GM23338 (cell line): ENCODE results near the gene TRAPPC10. TPM values are rescaled to one million over a fixed set of nuclear protein-coding genes. Genes with fewer than 3 reads are reported as not detected.

Experiments used
- ATAC-seq: fragments of 200-7000 bp; cut with Tn5 transposase; 3 replicates; pipeline ENCODE4 v1.9.1; 2020
- DNase-seq: peaks from one replicate; pipeline ENCODE4 v3.0.0-alpha.2; 2015; ENCODE audit warnings: low spot score
- H2AFZ ChIP-seq: fragments of 200-600 bp; sonication (generic); 2 replicates; pipeline ENCODE4 v1.8.0; 2016; ENCODE audit warnings: antibody characterized with exemption, mild to moderate bottlenecking, moderate library complexity
- H3F3A ChIP-seq: fragments of 200-600 bp; sonication (generic); replicated peaks from 2 replicates; pipeline ENCODE4 v1.8.0; 2017; ENCODE audit warnings: antibody characterized with exemption, mixed run types, low read depth
- H3K27ac ChIP-seq: fragments of 200-600 bp; sonication (generic); 2 replicates; pipeline ENCODE4 v1.6.1; 2016; ENCODE audit warnings: low read depth
- H3K27me3 ChIP-seq: fragments of 200-600 bp; sonication (generic); 2 replicates; pipeline ENCODE4 v1.8.0; 2016; ENCODE audit warnings: mild to moderate bottlenecking, mixed run types, moderate library complexity; ENCODE audit not compliant: insufficient read depth
- H3K36me3 ChIP-seq: fragments of 200-600 bp; sonication (generic); 2 replicates; pipeline ENCODE4 v1.8.0; 2016; ENCODE audit warnings: mild to moderate bottlenecking; ENCODE audit not compliant: insufficient read depth
- H3K4me1 ChIP-seq: fragments of 200-600 bp; sonication (generic); 2 replicates; pipeline ENCODE4 v1.8.0; 2016; ENCODE audit warnings: mild to moderate bottlenecking, moderate library complexity; ENCODE audit not compliant: insufficient read depth
- H3K4me2 ChIP-seq: fragments of 200-600 bp; sonication (generic); 2 replicates; pipeline ENCODE4 v1.7.1; 2017; ENCODE audit warnings: mixed run types
- H3K4me3 ChIP-seq: fragments of 200-600 bp; sonication (generic); 2 replicates; pipeline ENCODE4 v1.6.1; 2016; ENCODE audit warnings: mixed run types
- H3K79me2 ChIP-seq: fragments of 200-600 bp; sonication (generic); replicated peaks from 2 replicates; pipeline ENCODE4 v1.8.0; 2017; ENCODE audit warnings: mild to moderate bottlenecking; ENCODE audit not compliant: insufficient read depth
- H3K9me2 ChIP-seq: fragments of 200-600 bp; sonication (generic); 2 replicates; pipeline ENCODE4 v1.8.0; 2017; ENCODE audit not compliant: insufficient read depth
- H4K20me1 ChIP-seq: fragments of 200-600 bp; sonication (generic); replicated peaks from 2 replicates; pipeline ENCODE4 v1.8.0; 2017; ENCODE audit warnings: mild to moderate bottlenecking; ENCODE audit not compliant: insufficient read depth
- H3K27ac Mint-ChIP-seq: 2 replicates; pipeline ENCODE4 v1.8.0; 2020; ENCODE audit warnings: inconsistent platforms, mild to moderate bottlenecking, moderate library complexity, mixed read lengths
- H3K27me3 Mint-ChIP-seq: 3 replicates; pipeline ENCODE4 v1.8.0; 2022; ENCODE audit warnings: low read depth, mild to moderate bottlenecking, moderate library complexity, mixed read lengths, inconsistent platforms; ENCODE audit not compliant: insufficient read depth, poor library complexity
- H3K36me3 Mint-ChIP-seq: 3 replicates; pipeline ENCODE4 v1.8.0; 2021; ENCODE audit warnings: low read depth, mild to moderate bottlenecking, inconsistent platforms, moderate library complexity, mixed read lengths
- H3K4me1 Mint-ChIP-seq: 3 replicates; pipeline ENCODE4 v1.8.0; 2020; ENCODE audit warnings: mild to moderate bottlenecking, inconsistent platforms, mixed read lengths
- H3K4me3 Mint-ChIP-seq: 3 replicates; pipeline ENCODE4 v1.8.0; 2021; ENCODE audit warnings: moderate library complexity, mild to moderate bottlenecking, inconsistent platforms, mixed read lengths
- H3K9me3 Mint-ChIP-seq: 3 replicates; pipeline ENCODE4 v1.8.0; 2020; ENCODE audit warnings: moderate library complexity, mild to moderate bottlenecking, inconsistent platforms, mixed read lengths
- CREB1 ChIP-seq: fragments of 250-450 bp; sonication (Bioruptor Pico); IDR thresholded peaks from 2 replicates; pipeline ENCODE4 v1.5.0; 2020; ENCODE audit warnings: low read depth, mild to moderate bottlenecking, moderate library complexity
- EZH2 ChIP-seq: fragments of 200-600 bp; sonication (generic); IDR thresholded peaks from one replicate; pipeline ENCODE4 v1.8.0; 2017; ENCODE audit warnings: antibody characterized with exemption, mild to moderate bottlenecking, low read depth; ENCODE audit not compliant: unreplicated experiment
- EZH2phosphoT487 ChIP-seq: fragments of 200-600 bp; sonication (generic); IDR thresholded peaks from one replicate; pipeline ENCODE4 v1.8.1; 2018; ENCODE audit warnings: antibody characterized with exemption; ENCODE audit not compliant: unreplicated experiment
- POLR2AphosphoS5 ChIP-seq: IDR thresholded peaks from 2 replicates; pipeline ENCODE4 v1.6.1; 2016; ENCODE audit warnings: antibody characterized with exemption, low read depth
- STAT1 ChIP-seq: IDR thresholded peaks from one replicate; pipeline ENCODE4 v1.6.1; 2016; ENCODE audit warnings: antibody characterized with exemption; ENCODE audit not compliant: unreplicated experiment
- ZNF331 ChIP-seq: fragments of 250-450 bp; sonication (Bioruptor Pico); IDR thresholded peaks from 2 replicates; pipeline ENCODE4 v1.5.0; 2020; ENCODE audit warnings: low read depth, mild to moderate bottlenecking, moderate library complexity
- polyA plus RNA-seq: library from polyadenylated mRNA; unstranded; fragments of >200 nt; fragmentation: Nextera tagmentation; extraction: Ambion mirVana; gene quantifications from 2 replicates; pipeline ENCODE4 v1.2.1, GENCODE V29; 2016
- total RNA-seq: library from RNA; depleted of rRNA; stranded (reverse); fragments of >200 nt; shearing (Covaris generic); gene quantifications from 2 replicates; pipeline ENCODE4 v1.2.3, GENCODE V29; 2014
- TF ChIP-seq, protein P1 (sequence below): fragments of 250-450 bp; sonication (Bioruptor Pico); IDR thresholded peaks from 2 replicates; pipeline ENCODE4 v1.5.0; 2020; ENCODE audit warnings: mild to moderate bottlenecking, moderate library complexity
- TF ChIP-seq, protein P2 (sequence below): IDR thresholded peaks from one replicate; pipeline ENCODE4 v1.6.1; 2018; ENCODE audit warnings: antibody characterized with exemption; ENCODE audit not compliant: unreplicated experiment
- TF ChIP-seq, protein P3 (sequence below): IDR thresholded peaks from 2 replicates; pipeline ENCODE4 v1.6.1; 2016; ENCODE audit warnings: antibody characterized with exemption
- TF ChIP-seq, protein P4 (sequence below), 2 experiments: fragments of 200-600 bp in 1 of 2; sonication (generic) in 1 of 2; conservative IDR thresholded peaks; 2 replicates each; pipeline versions ENCODE4 v1.5.1 to v1.6.1; 2016 to 2017; ENCODE audit warnings: antibody characterized with exemption in 2 of 2, low read depth in 2 of 2, mild to moderate bottlenecking in 2 of 2, moderate library complexity in 1 of 2

TRAPPC10 gene
- total and polyA plus RNA-seq, 2 experiments from 2014 or later, result 14.0 to 27.1 TPM

DNA sequence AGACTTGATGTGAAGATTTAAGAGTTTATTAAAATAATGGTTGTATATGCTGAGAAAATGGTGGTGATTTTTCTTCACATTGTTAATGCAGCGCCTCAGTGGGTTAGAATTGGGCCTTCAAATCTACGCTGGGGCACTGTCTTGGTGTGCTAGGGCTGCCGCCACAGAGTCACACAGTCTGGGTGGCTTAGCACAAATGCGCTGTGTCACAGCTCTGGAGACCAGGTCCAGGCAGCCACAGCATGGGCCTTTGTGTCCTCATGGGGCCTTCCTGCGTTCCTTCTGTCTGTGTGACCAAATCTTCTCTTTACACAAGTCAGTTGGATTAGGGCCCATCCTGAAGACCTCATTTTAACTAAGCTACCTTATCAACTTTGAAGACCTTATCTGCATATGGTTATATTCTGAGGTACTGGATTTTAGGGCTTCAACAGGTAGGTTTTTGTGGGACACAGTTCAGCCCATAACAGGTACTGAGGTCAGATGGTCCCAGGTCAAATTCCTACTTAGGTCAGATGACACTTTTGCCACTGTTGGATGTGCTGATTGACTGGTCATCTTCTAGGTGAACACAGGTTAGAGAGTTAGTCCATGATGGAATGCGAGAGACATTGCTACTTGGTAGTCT is 17.5 kb downstream of the TRAPPC10 start (continued):
- TF ChIP-seq, protein P1, sequence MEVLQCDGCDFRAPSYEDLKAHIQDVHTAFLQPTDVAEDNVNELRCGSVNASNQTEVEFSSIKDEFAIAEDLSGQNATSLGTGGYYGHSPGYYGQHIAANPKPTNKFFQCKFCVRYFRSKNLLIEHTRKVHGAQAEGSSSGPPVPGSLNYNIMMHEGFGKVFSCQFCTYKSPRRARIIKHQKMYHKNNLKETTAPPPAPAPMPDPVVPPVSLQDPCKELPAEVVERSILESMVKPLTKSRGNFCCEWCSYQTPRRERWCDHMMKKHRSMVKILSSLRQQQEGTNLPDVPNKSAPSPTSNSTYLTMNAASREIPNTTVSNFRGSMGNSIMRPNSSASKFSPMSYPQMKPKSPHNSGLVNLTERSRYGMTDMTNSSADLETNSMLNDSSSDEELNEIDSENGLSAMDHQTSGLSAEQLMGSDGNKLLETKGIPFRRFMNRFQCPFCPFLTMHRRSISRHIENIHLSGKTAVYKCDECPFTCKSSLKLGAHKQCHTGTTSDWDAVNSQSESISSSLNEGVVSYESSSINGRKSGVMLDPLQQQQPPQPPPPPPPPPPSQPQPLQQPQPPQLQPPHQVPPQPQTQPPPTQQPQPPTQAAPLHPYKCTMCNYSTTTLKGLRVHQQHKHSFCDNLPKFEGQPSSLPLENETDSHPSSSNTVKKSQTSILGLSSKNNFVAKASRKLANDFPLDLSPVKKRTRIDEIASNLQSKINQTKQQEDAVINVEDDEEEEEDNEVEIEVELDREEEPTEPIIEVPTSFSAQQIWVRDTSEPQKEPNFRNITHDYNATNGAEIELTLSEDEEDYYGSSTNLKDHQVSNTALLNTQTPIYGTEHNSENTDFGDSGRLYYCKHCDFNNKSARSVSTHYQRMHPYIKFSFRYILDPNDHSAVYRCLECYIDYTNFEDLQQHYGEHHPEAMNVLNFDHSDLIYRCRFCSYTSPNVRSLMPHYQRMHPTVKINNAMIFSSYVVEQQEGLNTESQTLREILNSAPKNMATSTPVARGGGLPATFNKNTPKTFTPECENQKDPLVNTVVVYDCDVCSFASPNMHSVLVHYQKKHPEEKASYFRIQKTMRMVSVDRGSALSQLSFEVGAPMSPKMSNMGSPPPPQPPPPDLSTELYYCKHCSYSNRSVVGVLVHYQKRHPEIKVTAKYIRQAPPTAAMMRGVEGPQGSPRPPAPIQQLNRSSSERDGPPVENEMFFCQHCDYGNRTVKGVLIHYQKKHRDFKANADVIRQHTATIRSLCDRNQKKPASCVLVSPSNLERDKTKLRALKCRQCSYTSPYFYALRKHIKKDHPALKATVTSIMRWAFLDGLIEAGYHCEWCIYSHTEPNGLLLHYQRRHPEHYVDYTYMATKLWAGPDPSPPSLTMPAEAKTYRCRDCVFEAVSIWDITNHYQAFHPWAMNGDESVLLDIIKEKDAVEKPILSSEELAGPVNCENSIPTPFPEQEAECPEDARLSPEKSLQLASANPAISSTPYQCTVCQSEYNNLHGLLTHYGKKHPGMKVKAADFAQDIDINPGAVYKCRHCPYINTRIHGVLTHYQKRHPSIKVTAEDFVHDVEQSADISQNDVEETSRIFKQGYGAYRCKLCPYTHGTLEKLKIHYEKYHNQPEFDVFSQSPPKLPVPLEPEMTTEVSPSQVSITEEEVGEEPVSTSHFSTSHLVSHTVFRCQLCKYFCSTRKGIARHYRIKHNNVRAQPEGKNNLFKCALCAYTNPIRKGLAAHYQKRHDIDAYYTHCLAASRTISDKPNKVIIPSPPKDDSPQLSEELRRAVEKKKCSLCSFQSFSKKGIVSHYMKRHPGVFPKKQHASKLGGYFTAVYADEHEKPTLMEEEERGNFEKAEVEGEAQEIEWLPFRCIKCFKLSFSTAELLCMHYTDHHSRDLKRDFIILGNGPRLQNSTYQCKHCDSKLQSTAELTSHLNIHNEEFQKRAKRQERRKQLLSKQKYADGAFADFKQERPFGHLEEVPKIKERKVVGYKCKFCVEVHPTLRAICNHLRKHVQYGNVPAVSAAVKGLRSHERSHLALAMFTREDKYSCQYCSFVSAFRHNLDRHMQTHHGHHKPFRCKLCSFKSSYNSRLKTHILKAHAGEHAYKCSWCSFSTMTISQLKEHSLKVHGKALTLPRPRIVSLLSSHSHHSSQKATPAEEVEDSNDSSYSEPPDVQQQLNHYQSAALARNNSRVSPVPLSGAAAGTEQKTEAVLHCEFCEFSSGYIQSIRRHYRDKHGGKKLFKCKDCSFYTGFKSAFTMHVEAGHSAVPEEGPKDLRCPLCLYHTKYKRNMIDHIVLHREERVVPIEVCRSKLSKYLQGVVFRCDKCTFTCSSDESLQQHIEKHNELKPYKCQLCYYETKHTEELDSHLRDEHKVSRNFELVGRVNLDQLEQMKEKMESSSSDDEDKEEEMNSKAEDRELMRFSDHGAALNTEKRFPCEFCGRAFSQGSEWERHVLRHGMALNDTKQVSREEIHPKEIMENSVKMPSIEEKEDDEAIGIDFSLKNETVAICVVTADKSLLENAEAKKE (CRISPR knock-in tag), result no peak
- TF ChIP-seq EZH2phosphoT487, result no peak

DNA sequence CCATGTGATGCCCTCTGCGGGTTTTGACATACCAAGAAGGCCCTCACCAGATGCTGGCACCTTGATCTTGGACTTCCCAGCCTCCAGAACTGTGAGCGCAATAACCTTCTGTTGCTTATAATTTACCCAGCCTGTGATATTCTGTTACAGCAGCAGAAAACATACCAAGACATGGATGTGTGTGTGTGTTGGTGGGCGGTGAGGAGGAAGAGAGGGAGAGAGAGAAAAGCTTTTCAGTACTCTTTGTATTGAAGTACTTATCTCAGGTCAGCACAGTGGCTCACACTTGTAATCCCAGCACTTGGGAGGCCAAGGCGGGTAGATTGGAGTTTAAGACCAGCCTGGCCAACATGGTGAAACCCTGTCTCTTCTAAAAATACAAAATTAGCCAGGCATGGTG is 23.1 kb downstream of the TRAPPC10 start:
- H3K36me3 Mint-ChIP-seq, result peaks cover 32% of the 10 kb centered on the region
- DNase-seq (no peak), ATAC-seq (no peak)
- H3K27me3 Mint-ChIP-seq, result peaks cover 1% of the 10 kb centered on the region
- H3K27ac Mint-ChIP-seq, result no peak overlapping the region
- Histone ChIP-seq H3K79me2 (peaks cover 50% of the 10 kb centered on the region), H3F3A (no peaks in the 10 kb centered on the region), H3K9me2 (no peaks in the 10 kb centered on the region), H2AFZ (no peak overlapping the region), H3K27me3 (no peaks in the 10 kb centered on the region), H3K4me1 (no peaks in the 10 kb centered on the region), H3K4me2 (no peak overlapping the region), H4K20me1 (peaks cover 15% of the 10 kb centered on the region), H3K36me3 (peaks cover 23% of the 10 kb centered on the region; the same call in 1 of the 2 replicates), H3K27ac (no peak overlapping the region), H3K4me3 (no peak overlapping the region)
- H3K4me1 Mint-ChIP-seq, result no peaks in the 10 kb centered on the region; the same call in 2 of the 3 replicates
- no peaks in the 10 kb centered on the region for H3K9me3 Mint-ChIP-seq
- no peak overlapping the region for H3K4me3 Mint-ChIP-seq
- TF ChIP-seq ZNF331 (CRISPR knock-in tag) (no peak), EZH2 (no peak), EZH2phosphoT487 (no peak), CREB1 (CRISPR knock-in tag) (no peak), STAT1 (no peak), POLR2AphosphoS5 (no peak)
- TF ChIP-seq, protein P2, sequence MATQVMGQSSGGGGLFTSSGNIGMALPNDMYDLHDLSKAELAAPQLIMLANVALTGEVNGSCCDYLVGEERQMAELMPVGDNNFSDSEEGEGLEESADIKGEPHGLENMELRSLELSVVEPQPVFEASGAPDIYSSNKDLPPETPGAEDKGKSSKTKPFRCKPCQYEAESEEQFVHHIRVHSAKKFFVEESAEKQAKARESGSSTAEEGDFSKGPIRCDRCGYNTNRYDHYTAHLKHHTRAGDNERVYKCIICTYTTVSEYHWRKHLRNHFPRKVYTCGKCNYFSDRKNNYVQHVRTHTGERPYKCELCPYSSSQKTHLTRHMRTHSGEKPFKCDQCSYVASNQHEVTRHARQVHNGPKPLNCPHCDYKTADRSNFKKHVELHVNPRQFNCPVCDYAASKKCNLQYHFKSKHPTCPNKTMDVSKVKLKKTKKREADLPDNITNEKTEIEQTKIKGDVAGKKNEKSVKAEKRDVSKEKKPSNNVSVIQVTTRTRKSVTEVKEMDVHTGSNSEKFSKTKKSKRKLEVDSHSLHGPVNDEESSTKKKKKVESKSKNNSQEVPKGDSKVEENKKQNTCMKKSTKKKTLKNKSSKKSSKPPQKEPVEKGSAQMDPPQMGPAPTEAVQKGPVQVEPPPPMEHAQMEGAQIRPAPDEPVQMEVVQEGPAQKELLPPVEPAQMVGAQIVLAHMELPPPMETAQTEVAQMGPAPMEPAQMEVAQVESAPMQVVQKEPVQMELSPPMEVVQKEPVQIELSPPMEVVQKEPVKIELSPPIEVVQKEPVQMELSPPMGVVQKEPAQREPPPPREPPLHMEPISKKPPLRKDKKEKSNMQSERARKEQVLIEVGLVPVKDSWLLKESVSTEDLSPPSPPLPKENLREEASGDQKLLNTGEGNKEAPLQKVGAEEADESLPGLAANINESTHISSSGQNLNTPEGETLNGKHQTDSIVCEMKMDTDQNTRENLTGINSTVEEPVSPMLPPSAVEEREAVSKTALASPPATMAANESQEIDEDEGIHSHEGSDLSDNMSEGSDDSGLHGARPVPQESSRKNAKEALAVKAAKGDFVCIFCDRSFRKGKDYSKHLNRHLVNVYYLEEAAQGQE, result no peak
- TF ChIP-seq, protein P3, sequence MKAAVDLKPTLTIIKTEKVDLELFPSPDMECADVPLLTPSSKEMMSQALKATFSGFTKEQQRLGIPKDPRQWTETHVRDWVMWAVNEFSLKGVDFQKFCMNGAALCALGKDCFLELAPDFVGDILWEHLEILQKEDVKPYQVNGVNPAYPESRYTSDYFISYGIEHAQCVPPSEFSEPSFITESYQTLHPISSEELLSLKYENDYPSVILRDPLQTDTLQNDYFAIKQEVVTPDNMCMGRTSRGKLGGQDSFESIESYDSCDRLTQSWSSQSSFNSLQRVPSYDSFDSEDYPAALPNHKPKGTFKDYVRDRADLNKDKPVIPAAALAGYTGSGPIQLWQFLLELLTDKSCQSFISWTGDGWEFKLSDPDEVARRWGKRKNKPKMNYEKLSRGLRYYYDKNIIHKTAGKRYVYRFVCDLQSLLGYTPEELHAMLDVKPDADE, result no peak
- TF ChIP-seq, protein P4, sequence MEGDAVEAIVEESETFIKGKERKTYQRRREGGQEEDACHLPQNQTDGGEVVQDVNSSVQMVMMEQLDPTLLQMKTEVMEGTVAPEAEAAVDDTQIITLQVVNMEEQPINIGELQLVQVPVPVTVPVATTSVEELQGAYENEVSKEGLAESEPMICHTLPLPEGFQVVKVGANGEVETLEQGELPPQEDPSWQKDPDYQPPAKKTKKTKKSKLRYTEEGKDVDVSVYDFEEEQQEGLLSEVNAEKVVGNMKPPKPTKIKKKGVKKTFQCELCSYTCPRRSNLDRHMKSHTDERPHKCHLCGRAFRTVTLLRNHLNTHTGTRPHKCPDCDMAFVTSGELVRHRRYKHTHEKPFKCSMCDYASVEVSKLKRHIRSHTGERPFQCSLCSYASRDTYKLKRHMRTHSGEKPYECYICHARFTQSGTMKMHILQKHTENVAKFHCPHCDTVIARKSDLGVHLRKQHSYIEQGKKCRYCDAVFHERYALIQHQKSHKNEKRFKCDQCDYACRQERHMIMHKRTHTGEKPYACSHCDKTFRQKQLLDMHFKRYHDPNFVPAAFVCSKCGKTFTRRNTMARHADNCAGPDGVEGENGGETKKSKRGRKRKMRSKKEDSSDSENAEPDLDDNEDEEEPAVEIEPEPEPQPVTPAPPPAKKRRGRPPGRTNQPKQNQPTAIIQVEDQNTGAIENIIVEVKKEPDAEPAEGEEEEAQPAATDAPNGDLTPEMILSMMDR (conservative IDR thresholded peaks at IDR 0.05; ENCODE audit: low read depth in 2 of 2), result no peak
